HepG2 (cell line): ENCODE data around the gene RHBDD1. TPM values are rescaled to one million over a fixed set of nuclear protein-coding genes. Genes with fewer than 3 reads are reported as not detected.

ENCODE experiments used
- KDM1A ChIP-seq: IDR thresholded peaks from 2 replicates; pipeline ENCODE4 v1.6.1; 2016; ENCODE audit warnings: missing compliant biosample characterization
- PHF8 ChIP-seq: sonication (generic); formaldehyde crosslinking; IDR thresholded peaks from 2 replicates; pipeline ENCODE4 v1.5.0; 2020; ENCODE audit warnings: missing genetic modification reagents
- RBM39 ChIP-seq: fragments of 200-400 bp; formaldehyde crosslinking; IDR thresholded peaks from one replicate; pipeline ENCODE4 v1.6.1; 2018; ENCODE audit warnings: antibody characterized with exemption, mild to moderate bottlenecking, low read depth, low read length; ENCODE audit not compliant: poor library complexity, severe bottlenecking
- SOX5 ChIP-seq: IDR thresholded peaks from 2 replicates; pipeline ENCODE4 v1.6.1; 2016; ENCODE audit warnings: borderline replicate concordance
- SUZ12 ChIP-seq: fragments of 150-350 bp; IDR thresholded peaks from 2 replicates; pipeline ENCODE4 v1.6.1; 2014; ENCODE audit warnings: low read depth, low read length
- ZFP36 ChIP-seq: fragments of 150-350 bp; IDR thresholded peaks from 2 replicates; pipeline ENCODE4 v1.6.1; 2018; ENCODE audit warnings: borderline replicate concordance, low read length, low read depth; ENCODE audit not compliant: partially characterized antibody
- ZFYVE20 ChIP-seq: sonication (generic); formaldehyde crosslinking; IDR thresholded peaks from 2 replicates; pipeline ENCODE4 v1.8.0; 2023; ENCODE audit warnings: low read depth, mild to moderate bottlenecking, moderate library complexity, missing genetic modification reagents, borderline replicate concordance
- ZKSCAN5 ChIP-seq: sonication (generic); formaldehyde crosslinking; IDR thresholded peaks from 2 replicates; pipeline ENCODE4 v1.5.1; 2020; ENCODE audit warnings: mild to moderate bottlenecking, missing genetic modification reagents
- ZNF451 ChIP-seq: sonication (generic); formaldehyde crosslinking; IDR thresholded peaks from 2 replicates; pipeline ENCODE4 v1.5.0; 2020; ENCODE audit warnings: mild to moderate bottlenecking, missing genetic modification reagents
- ZNF562 ChIP-seq: sonication (generic); formaldehyde crosslinking; IDR thresholded peaks from 2 replicates; pipeline ENCODE4 v1.8.0; 2022; ENCODE audit warnings: missing genetic modification reagents, borderline replicate concordance
- ZNF672 ChIP-seq: sonication (generic); formaldehyde crosslinking; IDR thresholded peaks from 2 replicates; pipeline ENCODE4 v1.8.1; 2022; ENCODE audit warnings: missing genetic modification reagents
- ZSCAN21 ChIP-seq: sonication (generic); formaldehyde crosslinking; IDR thresholded peaks from 2 replicates; pipeline ENCODE4 v1.8.0; 2022; ENCODE audit warnings: mild to moderate bottlenecking, missing genetic modification reagents, moderate library complexity, borderline replicate concordance
- ZSCAN31 ChIP-seq: sonication (generic); formaldehyde crosslinking; IDR thresholded peaks from 2 replicates; pipeline ENCODE4 v1.5.0; 2020; ENCODE audit warnings: low read depth, mild to moderate bottlenecking, missing genetic modification reagents
- polyA plus RNA-seq, 8 experiments: library from polyadenylated mRNA; depleted of rRNA in 3 of 8; stranded (reverse) in 7 of 8; unstranded in 1 of 8; fragments of >200 nt; fragmentation: Illumina TruSeq in 4 of 8; extraction: Trizol in 4 of 8; gene quantifications; 2 replicates each; pipeline versions ENCODE4 v1.2.1 to v1.2.3, GENCODE V29; 2011 to 2016; ENCODE audit warnings: low read depth in 4 of 8, missing spikeins in 1 of 8, mixed read lengths in 1 of 8; ENCODE audit not compliant: insufficient read depth in 1 of 8
- total RNA-seq, 5 experiments: library from RNA; depleted of rRNA; stranded (reverse); fragments of >200 nt; fragmentation: Illumina TruSeq; extraction: Trizol; gene quantifications; 2 replicates each; pipeline ENCODE4 v1.2.3, GENCODE V29; 2016; ENCODE audit warnings: low read depth in 1 of 5
- TF ChIP-seq, protein P1 (sequence below): sonication (generic); formaldehyde crosslinking; IDR thresholded peaks from 2 replicates; pipeline ENCODE4 v1.5.0; 2020; ENCODE audit warnings: mild to moderate bottlenecking, low read depth, missing genetic modification reagents, borderline replicate concordance
- TF ChIP-seq, protein P2 (sequence below): sonication (generic); formaldehyde crosslinking; IDR thresholded peaks from 2 replicates; pipeline ENCODE4 v1.4.0; 2020; ENCODE audit warnings: missing genetic modification reagents, borderline replicate concordance
- TF ChIP-seq, protein P3 (sequence below): sonication (generic); formaldehyde crosslinking; IDR thresholded peaks from 2 replicates; pipeline ENCODE4 v1.4.0; 2020; ENCODE audit warnings: missing genetic modification reagents
- TF ChIP-seq, protein P4 (sequence below): sonication (generic); formaldehyde crosslinking; IDR thresholded peaks from 2 replicates; pipeline ENCODE4 v1.4.0; 2020; ENCODE audit warnings: missing genetic modification reagents
- TF ChIP-seq, protein P5 (sequence below): sonication (generic); formaldehyde crosslinking; IDR thresholded peaks from 2 replicates; pipeline ENCODE4 v1.4.0; 2020; ENCODE audit warnings: mild to moderate bottlenecking, missing genetic modification reagents

Gene RHBDD1
- total and polyA plus RNA-seq, 2 of the 13 experiments (the other 11 are each of a cell fraction or from before 2014, with no cell fraction given): 8.2 to 9.5 TPM

DNA sequence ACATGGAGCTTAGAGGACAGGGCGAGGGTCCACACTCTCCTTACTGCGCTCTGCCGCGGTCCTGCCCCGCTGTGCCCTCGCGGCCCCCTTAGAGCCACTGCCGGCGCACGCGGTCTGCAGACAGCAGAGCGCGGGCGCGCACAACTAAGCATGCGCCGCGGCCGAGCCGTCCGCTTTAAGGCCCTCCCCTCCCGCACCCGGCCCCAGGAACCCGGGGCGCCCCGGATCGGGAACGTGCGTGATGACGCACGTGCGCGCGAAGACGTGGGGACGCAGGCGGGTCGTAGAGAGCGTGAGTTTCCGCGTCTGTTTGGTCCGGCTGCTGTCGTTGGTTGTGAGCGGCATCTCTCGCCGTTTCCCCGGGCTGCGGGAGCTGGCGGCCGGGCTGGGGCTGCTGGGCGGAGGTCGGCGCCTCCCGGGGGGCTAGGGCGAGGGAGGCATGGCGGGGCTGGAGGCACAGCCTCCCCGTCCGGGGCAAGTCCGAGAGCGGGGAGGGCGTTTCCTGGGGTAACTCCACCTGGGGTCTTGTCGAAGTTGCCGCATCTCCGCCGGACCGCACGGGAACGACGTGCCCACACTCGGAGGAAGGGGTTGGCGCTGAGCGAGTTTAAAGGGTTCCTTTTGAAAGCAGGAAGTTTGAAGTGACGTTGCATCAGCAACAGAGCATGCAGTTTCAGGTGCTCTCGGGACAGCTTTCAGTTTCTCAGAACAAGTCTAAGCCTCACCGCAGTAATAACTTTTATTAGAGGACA, at the start of gene RHBDD1 (continued):
- TF ChIP-seq ZSCAN21 (CRISPR knock-in tag): peak; percentile 78; the same call in 1 of the 2 replicates
- no peak for TF ChIP-seq SOX5
- TF ChIP-seq, protein P1, sequence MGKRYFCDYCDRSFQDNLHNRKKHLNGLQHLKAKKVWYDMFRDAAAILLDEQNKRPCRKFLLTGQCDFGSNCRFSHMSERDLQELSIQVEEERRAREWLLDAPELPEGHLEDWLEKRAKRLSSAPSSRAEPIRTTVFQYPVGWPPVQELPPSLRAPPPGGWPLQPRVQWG (CRISPR knock-in tag): no peak
- peak; percentile 72; the same call in 1 of the 2 replicates for TF ChIP-seq PHF8
- peak; percentile 74; the same call in 1 of the 2 replicates for TF ChIP-seq ZNF451
- TF ChIP-seq SUZ12: no peak
- TF ChIP-seq, protein P2, sequence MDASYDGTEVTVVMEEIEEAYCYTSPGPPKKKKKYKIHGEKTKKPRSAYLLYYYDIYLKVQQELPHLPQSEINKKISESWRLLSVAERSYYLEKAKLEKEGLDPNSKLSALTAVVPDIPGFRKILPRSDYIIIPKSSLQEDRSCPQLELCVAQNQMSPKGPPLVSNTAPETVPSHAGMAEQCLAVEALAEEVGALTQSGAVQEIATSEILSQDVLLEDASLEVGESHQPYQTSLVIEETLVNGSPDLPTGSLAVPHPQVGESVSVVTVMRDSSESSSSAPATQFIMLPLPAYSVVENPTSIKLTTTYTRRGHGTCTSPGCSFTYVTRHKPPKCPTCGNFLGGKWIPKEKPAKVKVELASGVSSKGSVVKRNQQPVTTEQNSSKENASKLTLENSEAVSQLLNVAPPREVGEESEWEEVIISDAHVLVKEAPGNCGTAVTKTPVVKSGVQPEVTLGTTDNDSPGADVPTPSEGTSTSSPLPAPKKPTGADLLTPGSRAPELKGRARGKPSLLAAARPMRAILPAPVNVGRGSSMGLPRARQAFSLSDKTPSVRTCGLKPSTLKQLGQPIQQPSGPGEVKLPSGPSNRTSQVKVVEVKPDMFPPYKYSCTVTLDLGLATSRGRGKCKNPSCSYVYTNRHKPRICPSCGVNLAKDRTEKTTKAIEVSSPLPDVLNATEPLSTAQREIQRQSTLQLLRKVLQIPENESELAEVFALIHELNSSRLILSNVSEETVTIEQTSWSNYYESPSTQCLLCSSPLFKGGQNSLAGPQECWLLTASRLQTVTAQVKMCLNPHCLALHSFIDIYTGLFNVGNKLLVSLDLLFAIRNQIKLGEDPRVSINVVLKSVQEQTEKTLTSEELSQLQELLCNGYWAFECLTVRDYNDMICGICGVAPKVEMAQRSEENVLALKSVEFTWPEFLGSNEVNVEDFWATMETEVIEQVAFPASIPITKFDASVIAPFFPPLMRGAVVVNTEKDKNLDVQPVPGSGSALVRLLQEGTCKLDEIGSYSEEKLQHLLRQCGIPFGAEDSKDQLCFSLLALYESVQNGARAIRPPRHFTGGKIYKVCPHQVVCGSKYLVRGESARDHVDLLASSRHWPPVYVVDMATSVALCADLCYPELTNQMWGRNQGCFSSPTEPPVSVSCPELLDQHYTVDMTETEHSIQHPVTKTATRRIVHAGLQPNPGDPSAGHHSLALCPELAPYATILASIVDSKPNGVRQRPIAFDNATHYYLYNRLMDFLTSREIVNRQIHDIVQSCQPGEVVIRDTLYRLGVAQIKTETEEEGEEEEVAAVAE (CRISPR knock-in tag): no peak
- TF ChIP-seq, protein P3, sequence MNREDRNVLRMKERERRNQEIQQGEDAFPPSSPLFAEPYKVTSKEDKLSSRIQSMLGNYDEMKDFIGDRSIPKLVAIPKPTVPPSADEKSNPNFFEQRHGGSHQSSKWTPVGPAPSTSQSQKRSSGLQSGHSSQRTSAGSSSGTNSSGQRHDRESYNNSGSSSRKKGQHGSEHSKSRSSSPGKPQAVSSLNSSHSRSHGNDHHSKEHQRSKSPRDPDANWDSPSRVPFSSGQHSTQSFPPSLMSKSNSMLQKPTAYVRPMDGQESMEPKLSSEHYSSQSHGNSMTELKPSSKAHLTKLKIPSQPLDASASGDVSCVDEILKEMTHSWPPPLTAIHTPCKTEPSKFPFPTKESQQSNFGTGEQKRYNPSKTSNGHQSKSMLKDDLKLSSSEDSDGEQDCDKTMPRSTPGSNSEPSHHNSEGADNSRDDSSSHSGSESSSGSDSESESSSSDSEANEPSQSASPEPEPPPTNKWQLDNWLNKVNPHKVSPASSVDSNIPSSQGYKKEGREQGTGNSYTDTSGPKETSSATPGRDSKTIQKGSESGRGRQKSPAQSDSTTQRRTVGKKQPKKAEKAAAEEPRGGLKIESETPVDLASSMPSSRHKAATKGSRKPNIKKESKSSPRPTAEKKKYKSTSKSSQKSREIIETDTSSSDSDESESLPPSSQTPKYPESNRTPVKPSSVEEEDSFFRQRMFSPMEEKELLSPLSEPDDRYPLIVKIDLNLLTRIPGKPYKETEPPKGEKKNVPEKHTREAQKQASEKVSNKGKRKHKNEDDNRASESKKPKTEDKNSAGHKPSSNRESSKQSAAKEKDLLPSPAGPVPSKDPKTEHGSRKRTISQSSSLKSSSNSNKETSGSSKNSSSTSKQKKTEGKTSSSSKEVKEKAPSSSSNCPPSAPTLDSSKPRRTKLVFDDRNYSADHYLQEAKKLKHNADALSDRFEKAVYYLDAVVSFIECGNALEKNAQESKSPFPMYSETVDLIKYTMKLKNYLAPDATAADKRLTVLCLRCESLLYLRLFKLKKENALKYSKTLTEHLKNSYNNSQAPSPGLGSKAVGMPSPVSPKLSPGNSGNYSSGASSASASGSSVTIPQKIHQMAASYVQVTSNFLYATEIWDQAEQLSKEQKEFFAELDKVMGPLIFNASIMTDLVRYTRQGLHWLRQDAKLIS: 0 out of 2 replicates have a peak, but pooled peaks have one; percentile 40
- no peak for TF ChIP-seq ZNF562
- TF ChIP-seq ZFYVE20 (CRISPR knock-in tag): no peak; the same call in 1 of the 2 replicates
- no peak for TF ChIP-seq ZFP36
- TF ChIP-seq, protein P4, sequence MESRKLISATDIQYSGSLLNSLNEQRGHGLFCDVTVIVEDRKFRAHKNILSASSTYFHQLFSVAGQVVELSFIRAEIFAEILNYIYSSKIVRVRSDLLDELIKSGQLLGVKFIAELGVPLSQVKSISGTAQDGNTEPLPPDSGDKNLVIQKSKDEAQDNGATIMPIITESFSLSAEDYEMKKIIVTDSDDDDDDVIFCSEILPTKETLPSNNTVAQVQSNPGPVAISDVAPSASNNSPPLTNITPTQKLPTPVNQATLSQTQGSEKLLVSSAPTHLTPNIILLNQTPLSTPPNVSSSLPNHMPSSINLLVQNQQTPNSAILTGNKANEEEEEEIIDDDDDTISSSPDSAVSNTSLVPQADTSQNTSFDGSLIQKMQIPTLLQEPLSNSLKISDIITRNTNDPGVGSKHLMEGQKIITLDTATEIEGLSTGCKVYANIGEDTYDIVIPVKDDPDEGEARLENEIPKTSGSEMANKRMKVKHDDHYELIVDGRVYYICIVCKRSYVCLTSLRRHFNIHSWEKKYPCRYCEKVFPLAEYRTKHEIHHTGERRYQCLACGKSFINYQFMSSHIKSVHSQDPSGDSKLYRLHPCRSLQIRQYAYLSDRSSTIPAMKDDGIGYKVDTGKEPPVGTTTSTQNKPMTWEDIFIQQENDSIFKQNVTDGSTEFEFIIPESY (CRISPR knock-in tag): peak; percentile 99
- no peak for TF ChIP-seq ZNF672
- TF ChIP-seq, protein P5, sequence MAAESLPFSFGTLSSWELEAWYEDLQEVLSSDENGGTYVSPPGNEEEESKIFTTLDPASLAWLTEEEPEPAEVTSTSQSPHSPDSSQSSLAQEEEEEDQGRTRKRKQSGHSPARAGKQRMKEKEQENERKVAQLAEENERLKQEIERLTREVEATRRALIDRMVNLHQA (CRISPR knock-in tag): no peak
- TF ChIP-seq KDM1A (CRISPR knock-in tag): no peak
- no peak for TF ChIP-seq ZSCAN31 (CRISPR knock-in tag)
- no peak for TF ChIP-seq ZKSCAN5
- TF ChIP-seq RBM39: peak; percentile 69
